ENCODE data around the gene MTR. TPM values are rescaled to one million over a fixed set of nuclear protein-coding genes. Genes with fewer than 3 reads are reported as not detected.
A peak's percentile ranks its signal among the peaks of the same experiment; 100 is the strongest.

The MTR gene
- total RNA-seq, 2 donors from 2014 or later = 31.3 to 39.8 TPM

- no peaks in the 10 kb centered on the region for H3K36me3 ChIP-seq
- no peak for ATAC-seq (ENCODE audit: insufficient number of reproducible peaks, low FRiP score, low read depth)
- DNase-seq (ENCODE audit: low spot score) = no peak
- H3K9me3 ChIP-seq = peaks cover 2% of the 10 kb centered on the region
- H3K27ac ChIP-seq = no peak overlapping the region
- no peaks in the 10 kb centered on the region for H3K27me3 ChIP-seq (replicated peaks; ENCODE audit: insufficient read depth)
- no peaks in the 10 kb centered on the region for H3K4me1 ChIP-seq (ENCODE audit: control insufficient read depth in 1 of 2, low read depth in 2 of 2)
- H3K4me3 ChIP-seq = no peak overlapping the region
- TF ChIP-seq, protein P1, sequence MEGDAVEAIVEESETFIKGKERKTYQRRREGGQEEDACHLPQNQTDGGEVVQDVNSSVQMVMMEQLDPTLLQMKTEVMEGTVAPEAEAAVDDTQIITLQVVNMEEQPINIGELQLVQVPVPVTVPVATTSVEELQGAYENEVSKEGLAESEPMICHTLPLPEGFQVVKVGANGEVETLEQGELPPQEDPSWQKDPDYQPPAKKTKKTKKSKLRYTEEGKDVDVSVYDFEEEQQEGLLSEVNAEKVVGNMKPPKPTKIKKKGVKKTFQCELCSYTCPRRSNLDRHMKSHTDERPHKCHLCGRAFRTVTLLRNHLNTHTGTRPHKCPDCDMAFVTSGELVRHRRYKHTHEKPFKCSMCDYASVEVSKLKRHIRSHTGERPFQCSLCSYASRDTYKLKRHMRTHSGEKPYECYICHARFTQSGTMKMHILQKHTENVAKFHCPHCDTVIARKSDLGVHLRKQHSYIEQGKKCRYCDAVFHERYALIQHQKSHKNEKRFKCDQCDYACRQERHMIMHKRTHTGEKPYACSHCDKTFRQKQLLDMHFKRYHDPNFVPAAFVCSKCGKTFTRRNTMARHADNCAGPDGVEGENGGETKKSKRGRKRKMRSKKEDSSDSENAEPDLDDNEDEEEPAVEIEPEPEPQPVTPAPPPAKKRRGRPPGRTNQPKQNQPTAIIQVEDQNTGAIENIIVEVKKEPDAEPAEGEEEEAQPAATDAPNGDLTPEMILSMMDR (IDR thresholded peaks at IDR 0.05) = no peak
Observed at GRCh38 chr1:236773919-236774318, 21.2 kb upstream of the MTR start.

DNA sequence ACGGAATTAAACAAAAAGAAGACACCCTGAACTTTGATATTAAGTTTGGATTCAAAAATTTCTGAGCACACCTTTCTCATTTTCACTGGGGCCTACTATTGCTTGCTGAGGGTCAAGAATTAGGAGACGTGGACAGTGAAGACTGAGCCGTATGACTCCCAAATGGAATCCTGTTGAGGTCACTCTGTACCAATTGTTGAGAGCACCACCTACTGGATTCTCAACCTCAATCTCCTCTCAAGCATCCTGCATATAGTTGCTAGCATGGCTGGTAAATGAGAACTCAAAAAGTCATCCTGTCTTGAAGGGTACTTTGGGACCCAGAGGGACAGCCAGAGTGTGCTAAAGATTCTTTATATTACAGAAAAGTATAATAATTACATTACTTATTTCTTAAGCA, 20.2 kb upstream of the MTR start:
- no peak for ATAC-seq (ENCODE audit: insufficient number of reproducible peaks, low FRiP score, low read depth)
- no peak for DNase-seq (ENCODE audit: low spot score)
- no peak overlapping the region for H3K4me3 ChIP-seq
- peaks cover 5% of the 10 kb centered on the region for H3K9me3 ChIP-seq
- H3K27ac ChIP-seq = no peak overlapping the region
- no peaks in the 10 kb centered on the region for H3K4me1 ChIP-seq (ENCODE audit: control insufficient read depth in 1 of 2, low read depth in 2 of 2)
- H3K27me3 ChIP-seq (replicated peaks; ENCODE audit: insufficient read depth) = no peaks in the 10 kb centered on the region
- TF ChIP-seq, protein P1 (IDR thresholded peaks at IDR 0.05) = peak; percentile 21
- H3K36me3 ChIP-seq = no peaks in the 10 kb centered on the region

- no peak overlapping the region for H3K27ac ChIP-seq
- ATAC-seq (ENCODE audit: insufficient number of reproducible peaks, low FRiP score, low read depth) = no peak
- TF ChIP-seq, protein P1 (IDR thresholded peaks at IDR 0.05) = no peak
- no peak for DNase-seq (ENCODE audit: low spot score)
- no peak overlapping the region for H3K4me3 ChIP-seq
- peaks cover 5% of the 10 kb centered on the region for H3K9me3 ChIP-seq
- H3K4me1 ChIP-seq (ENCODE audit: control insufficient read depth in 1 of 2, low read depth in 2 of 2) = no peaks in the 10 kb centered on the region
- H3K27me3 ChIP-seq (replicated peaks; ENCODE audit: insufficient read depth) = no peaks in the 10 kb centered on the region
- no peaks in the 10 kb centered on the region for H3K36me3 ChIP-seq
Observed at GRCh38 chr1:236779312-236779711, 15.8 kb upstream of the MTR start.

DNA sequence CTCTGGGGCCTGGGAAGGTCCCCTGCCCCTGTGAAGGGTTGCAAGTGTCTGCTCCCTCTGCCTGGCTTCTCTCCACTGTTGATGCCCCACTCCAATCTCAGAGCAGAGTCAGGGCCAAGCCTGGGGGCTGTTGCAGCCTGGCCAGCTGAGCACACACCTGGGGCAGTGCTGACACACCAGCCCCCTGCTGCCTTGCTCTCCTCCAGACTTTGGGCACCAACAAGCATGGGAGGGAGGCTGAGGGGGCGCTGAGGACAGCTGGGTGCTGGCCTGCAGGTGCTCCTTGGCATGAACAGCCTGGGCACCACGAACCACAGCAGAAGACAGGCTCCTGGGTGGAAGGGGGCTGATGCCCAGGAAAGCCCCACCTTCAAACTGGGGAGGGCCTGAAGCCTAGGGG, 9.6 kb upstream of the MTR start:
- ATAC-seq (ENCODE audit: insufficient number of reproducible peaks, low FRiP score, low read depth) (no peak), DNase-seq (ENCODE audit: low spot score) (no peak)
- H3K9me3 ChIP-seq = no peaks in the 10 kb centered on the region
- H3K4me1 ChIP-seq (ENCODE audit: control insufficient read depth in 1 of 2, low read depth in 2 of 2) = no peaks in the 10 kb centered on the region
- TF ChIP-seq, protein P1 (IDR thresholded peaks at IDR 0.05) = no peak
- H3K4me3 ChIP-seq = no peak overlapping the region
- no peak overlapping the region for H3K27ac ChIP-seq
- H3K36me3 ChIP-seq = no peaks in the 10 kb centered on the region
- H3K27me3 ChIP-seq (replicated peaks; ENCODE audit: insufficient read depth) = no peaks in the 10 kb centered on the region

DNA sequence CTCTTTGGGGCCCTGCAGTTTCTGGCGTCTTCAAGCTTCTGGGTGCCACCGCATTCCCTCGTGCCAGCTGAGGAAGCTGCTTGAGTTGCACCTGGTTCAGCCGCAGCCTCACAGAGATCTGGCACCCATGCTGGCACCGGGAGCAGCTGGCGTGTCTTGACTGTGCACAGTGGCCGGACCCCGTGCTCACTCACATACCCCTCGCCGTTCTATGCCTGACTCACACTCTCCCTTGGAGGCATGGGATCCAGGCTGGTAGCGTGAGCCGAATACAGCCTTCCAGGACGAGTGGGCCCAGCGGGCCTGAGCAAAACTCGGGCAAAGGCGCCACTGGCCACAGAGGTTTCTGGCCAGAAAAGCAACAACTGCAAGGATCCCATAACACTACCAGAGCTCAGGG, 8.6 kb upstream of the MTR start:
- no peaks in the 10 kb centered on the region for H3K4me1 ChIP-seq (ENCODE audit: control insufficient read depth in 1 of 2, low read depth in 2 of 2)
- H3K4me3 ChIP-seq = no peak overlapping the region
- H3K36me3 ChIP-seq = no peaks in the 10 kb centered on the region
- H3K27ac ChIP-seq = no peak overlapping the region
- DNase-seq (ENCODE audit: low spot score) = no peak
- TF ChIP-seq, protein P1 (IDR thresholded peaks at IDR 0.05) = no peak
- no peaks in the 10 kb centered on the region for H3K9me3 ChIP-seq
- no peak for ATAC-seq (ENCODE audit: insufficient number of reproducible peaks, low FRiP score, low read depth)
- H3K27me3 ChIP-seq (replicated peaks; ENCODE audit: insufficient read depth) = no peaks in the 10 kb centered on the region

Measured in thoracic aorta (tissue), 2 donors.